GM18909 (cell line): ENCODE results near the gene PIP5K1B.

ENCODE experiments used
- ATAC-seq: cut with Tn5 transposase; IDR thresholded peaks from one replicate; pipeline ENCODE4 v1.9.1; 2021; ENCODE audit warnings: mild to moderate bottlenecking; ENCODE audit not compliant: unreplicated experiment, poor library complexity

Gene PIP5K1B

DNA sequence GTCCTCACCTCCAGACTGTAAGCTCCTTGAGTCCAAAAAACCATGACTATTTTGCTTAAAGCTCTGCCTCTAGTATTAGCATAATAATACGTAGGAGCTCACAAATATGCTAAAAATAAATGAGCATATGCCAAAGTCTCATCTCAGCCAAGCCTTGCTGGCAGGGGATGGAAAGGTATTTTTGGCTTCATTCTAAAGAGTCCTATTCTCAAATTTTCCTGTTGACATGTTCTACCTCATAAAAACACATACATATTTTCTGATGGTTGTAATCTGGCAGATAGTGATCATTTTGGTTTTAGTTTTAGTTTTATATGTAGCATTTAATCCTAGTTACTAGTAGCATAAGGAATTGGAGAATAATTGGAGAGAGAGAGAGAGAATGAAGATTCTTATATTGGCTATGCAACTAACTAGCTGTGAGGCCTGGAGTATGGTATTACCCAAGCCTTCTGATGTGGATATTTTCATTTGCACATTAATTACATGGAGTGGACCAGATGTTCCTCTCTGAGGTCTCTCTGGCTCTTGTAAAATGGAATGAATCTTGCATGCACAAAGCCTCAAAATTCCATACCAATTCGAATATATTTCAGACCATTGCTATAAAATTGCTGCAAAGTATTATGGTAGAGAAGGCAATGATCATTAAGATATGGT, 55.8 kb downstream of the PIP5K1B start:
- ATAC-seq: no peak

DNA sequence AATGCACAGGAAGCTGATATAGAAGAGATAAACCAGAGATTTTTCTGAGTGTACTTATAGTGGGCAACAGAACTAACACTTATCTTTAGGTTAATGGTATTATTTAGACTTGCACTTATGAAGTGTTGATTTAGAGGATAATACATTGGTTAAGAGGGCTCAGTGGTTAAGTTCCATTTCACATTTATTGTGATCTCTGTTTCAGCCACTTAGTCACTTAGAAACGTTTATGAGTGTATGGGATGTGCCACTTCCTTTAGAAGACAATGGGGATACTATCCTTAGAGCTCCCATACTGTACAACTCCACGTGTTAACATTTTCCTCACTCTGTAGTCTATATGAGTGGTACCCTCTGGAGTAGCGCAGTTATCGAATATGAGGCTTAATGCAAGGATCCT, 57.5 kb downstream of the PIP5K1B start:
- ATAC-seq: no peak

GRCh38 chr9:68763104-68763503, 58.1 kb downstream of the PIP5K1B start:
- no peak for ATAC-seq

DNA sequence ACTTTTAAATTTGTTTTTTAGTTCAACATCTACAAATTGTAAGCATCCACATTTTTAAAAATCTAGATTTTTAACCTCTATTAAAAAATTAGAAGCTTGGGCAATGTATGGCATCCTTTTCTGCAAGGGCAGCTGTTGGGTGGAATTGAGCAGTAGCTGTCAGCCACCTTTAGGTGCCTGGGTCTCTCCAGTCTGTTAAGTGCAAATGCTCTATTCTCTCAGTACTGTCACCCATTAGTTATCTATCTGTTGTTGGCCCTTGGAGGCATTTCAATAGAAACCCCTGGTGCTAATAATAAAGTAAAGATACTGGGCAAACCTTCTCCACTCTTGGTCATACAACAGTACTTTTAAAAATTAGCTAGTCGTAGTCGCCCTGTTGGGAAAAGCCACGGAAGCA, 63.6 kb downstream of the PIP5K1B start:
- ATAC-seq: no peak

GRCh38 chr9:68769852-68770251, 64.8 kb downstream of the PIP5K1B start:
- no peak for ATAC-seq

DNA sequence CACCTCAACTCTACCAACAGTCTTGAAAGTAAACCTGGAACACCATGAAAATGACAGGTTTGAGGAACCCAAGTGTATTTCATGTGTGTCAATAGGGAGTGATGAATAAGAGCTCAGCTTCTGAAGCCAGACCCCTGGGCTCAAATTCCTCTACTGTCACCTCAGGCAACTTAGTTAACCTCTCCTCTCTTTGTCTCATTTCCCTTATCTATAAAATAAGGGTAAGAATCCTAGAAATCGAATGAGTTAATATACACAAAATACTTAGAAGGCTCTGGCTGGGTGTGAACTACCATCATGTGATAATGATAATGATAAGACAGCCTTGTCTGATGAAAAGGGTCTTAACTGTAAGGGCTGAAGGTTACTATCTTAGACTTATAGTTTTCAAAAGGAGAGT, 66.3 kb downstream of the PIP5K1B start:
- ATAC-seq: no peak

DNA sequence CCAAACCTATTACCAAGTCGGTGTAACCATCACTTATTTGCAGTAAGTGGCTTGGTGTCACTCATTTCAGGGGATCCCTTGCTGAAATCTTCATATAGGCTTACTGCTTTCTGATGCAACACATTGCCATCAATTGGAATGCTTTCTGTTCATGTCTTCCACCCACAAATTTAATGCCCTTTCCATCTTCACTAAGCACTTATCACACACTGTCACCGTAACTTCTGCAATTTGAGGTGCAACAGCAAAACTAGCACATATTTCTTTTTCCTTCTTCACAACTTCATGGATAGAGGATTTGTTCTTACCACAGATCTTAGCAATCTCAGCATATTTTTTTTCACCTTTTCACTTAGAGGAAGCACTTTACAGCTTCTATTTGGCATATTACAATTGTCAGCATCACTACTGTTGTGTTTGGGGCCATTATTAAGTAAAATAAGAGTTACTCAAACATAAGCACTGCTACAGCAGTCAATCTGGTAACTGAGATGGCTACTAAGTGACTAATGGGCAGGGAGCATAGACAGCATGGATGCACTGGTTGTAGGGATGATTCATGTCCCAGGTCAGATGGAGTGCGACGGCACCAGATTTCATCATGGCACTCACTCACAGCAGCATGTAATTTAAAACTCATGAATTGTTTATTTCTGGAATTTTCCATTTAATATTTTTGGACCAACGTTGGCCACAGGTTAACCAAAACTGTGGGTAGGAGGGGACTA, 70.1 kb downstream of the PIP5K1B start:
- no peak for ATAC-seq

GRCh38 chr9:68777070-68777763, 72.2 kb downstream of the PIP5K1B start:
- no peak for ATAC-seq

DNA sequence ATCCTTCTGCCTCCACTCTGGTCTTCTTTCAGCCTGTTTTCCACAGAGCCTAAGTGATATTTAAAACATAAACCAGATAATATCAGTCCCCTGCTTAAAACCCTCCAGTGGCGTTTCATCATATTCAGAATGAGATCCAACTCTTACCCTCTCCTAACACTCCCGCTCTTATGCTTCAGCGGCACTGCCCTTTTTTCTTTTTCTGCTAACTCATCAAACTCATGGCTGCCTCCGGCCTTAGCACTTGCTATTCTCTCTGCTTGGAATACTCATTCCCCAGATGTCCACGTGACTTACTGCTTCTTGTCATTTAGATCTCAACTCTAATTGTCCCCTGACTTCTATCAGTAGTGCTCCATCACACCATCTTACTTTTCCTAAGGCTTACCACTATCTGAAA, 73.6 kb downstream of the PIP5K1B start:
- ATAC-seq: no peak

GRCh38 chr9:68779558-68780379, 74.7 kb downstream of the PIP5K1B start:
- peak; percentile 89 for ATAC-seq

DNA sequence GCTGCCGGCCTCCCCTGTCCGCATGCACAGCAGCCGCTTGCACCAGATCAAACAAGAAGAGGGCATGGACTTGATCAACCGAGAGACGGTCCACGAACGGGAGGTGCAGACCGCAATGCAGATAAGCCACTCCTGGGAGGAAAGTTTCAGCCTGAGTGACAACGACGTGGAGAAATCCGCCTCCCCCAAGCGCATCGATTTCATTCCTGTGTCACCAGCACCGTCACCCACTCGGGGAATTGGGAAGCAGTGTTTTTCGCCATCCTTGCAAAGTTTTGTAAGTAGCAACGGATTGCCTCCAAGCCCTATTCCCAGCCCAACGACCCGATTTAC, 75.3 kb downstream of the PIP5K1B start:
- no peak for ATAC-seq

GRCh38 chr9:68780720-68781119, 75.7 kb downstream of the PIP5K1B start:
- ATAC-seq: no peak

DNA sequence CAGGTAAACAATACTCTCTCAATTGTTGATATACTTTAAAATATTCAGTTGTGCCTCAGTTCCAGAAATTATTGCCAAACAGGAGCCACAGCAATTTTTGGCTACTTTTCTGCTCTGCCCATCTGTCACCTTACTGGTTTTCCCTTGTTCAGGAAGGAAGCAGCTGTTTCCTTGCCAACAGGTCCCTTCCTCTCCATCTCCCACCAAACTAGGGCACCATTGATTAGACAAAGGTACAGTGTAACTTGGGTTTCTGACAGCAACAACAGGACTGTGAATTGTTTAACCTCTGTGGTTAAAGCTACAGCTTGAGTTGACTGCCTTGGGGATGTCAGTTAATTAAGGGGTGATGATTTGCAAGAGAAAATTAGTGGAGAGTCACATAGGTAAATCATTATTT, 76.9 kb downstream of the PIP5K1B start:
- ATAC-seq: no peak

GRCh38 chr9:68782546-68782945, 77.5 kb downstream of the PIP5K1B start:
- no peak for ATAC-seq

- no peak for ATAC-seq
Observed at GRCh38 chr9:68785965-68786364, 80.9 kb downstream of the PIP5K1B start.

DNA sequence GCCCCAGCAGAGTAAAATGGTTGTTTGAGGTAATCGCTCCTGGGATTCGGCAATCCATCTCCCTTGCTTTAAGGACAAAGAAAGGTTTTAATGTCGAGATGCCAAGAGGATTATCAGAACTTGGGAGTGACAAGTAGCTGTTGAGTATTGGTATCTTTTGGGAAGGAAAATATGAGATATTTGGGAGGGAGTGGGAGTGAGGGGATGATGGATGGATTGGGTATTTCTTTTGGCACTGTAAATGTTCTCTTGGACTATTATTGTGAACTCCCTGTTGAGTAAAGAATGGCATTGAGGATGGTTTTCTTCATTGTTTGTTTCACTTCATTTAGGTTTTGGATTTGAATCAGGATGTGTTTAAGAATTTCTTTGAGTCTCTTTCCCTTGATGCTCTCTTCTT, 86.1 kb downstream of the PIP5K1B start:
- no peak for ATAC-seq

DNA sequence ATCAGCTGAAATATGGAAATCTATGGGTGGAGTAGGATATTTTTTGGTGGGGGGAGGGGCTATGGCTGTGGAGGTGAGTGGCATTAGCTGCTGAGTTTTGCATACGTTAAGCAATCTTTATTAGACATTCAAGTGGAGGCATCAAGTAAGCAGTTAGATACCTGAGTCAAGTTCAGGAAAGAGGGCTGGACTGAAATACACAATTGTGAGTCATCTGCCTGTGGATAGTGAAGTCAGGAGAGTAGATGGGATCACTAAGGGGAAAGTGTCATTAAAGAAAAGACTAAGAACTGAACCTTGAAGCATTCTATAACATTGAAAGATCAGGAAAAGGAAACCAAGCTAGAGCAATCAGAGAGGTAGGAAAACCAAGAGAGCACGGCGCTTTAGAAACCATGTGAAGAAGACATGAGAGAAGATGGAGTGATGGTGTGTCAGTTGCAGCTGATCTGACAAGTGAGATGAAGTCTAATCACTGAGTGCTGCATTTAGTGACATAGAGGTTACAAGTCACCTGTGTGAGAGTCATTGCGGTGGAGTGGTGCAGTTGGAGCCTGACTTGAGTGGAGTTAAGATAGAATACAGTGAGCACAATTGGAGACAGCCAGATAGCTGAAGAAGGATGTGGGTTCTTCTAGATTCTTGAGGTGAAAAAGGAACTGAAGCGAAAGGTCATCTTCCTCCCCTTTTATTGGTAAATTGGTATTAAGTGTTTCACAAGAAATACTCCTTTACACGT, 88.7 kb downstream of the PIP5K1B start:
- peak; percentile 92 for ATAC-seq

DNA sequence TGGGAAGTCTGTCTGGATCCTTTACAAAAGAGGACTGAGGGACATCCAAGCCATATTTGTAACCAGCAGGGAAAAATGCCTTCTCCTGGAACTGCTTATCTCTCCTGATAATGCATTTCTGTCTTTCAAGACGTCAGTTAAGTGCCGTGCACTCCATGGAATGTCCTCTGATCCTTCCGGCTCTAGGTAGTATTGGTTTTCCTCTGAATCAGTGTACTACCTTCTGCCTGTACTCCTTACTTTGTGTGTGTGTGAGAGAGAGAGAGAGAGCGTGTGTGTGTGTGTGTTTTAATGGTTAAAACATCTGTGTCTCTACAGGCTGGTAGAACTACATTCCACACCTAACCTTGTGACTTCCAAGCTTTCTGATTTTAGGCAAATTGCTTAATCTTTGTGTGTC, 89.9 kb downstream of the PIP5K1B start:
- no peak for ATAC-seq

DNA sequence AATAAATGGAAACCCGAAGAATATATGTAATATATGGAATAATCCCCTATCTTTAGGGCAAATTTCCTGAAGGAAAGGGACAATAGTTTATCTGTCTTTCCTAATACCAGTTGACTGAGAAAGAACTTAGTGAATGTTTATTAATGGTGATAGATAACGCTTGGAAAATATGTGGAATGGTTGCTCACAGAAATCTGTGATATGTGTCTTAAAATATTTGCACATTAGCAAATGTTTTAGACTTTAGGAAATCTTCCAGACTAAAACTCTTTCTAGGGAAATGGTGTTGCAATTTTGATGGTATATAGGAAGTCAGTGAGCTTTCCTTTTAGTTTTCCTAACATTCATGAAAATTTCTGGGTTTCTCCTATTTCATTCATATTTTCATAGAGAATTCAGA, 90.4 kb downstream of the PIP5K1B start:
- ATAC-seq: no peak

DNA sequence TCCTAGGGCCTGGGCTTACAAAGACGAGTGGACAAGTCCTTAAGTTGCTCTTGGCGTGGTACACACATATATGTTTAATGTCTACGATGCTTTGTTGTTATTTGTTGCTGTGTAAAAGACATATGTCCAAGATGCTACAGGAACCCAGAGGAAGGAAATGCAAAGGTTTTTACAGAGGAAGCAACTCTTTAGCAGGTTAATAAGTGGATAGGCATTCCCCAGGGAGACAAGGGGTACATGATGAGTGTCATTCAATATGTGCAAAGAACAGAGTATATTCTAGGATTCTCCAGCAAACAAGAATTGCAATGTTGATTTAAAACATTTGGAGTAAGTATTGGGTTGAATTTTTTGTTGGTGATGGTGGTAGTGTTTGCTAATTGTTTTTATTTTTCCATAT, 92.1 kb downstream of the PIP5K1B start:
- no peak for ATAC-seq
